HCT116 (cell line): Measurements from ENCODE around the gene MYH10. TPM values are rescaled to one million over a fixed set of nuclear protein-coding genes. Genes with fewer than 3 reads are reported as not detected.

ENCODE experiments used
- ATAC-seq: fragments of 200-7000 bp; cut with Tn5 transposase; 2 replicates; pipeline ENCODE4 v1.9.1; 2020; ENCODE audit warnings: mild to moderate bottlenecking, moderate library complexity
- BruUV-seq: library from RNA; stranded (reverse); fragments of 400-500 nt; replicated peaks from 2 replicates; lab custom pipeline; 2021; lab: Mats Ljungman, UMichigan
- CTCF ChIA-PET: fragments of 300-600 bp; sonication (Branson Sonifier 250); formaldehyde crosslinking; loops from one replicate; lab custom pipeline; 2021; ENCODE audit warnings: antibody characterized with exemption; lab: Charles Lee
- POLR2A ChIA-PET: fragments of 300-600, 350-600 bp; sonication (Branson Sonifier 250); formaldehyde crosslinking; loops from one replicate; lab custom pipeline; 2021; ENCODE audit warnings: antibody characterized with exemption; lab: Charles Lee
- RAD21 ChIA-PET, 2 experiments: fragments of 300-600 bp; sonication (Branson Sonifier 250); formaldehyde crosslinking; loops; one replicate each; lab custom pipeline; 2023; ENCODE audit warnings: low total read pairs in 2 of 2; ENCODE audit not compliant: uncharacterized antibody in 2 of 2, unreplicated experiment in 2 of 2, low non-redundant PET in 1 of 2; lab: Charles Lee
- DNase-seq: peaks from one replicate; pipeline ENCODE4 v3.0.0-alpha.2; 2010; ENCODE audit warnings: low read depth, low spot score
- H2AFZ ChIP-seq: fragments of 200-600 bp; shearing (Covaris generic), sonication (generic); 2 replicates; pipeline ENCODE4 v1.6.1; 2017; ENCODE audit warnings: low read depth, mixed run types, mixed read lengths, antibody characterized with exemption, low read length; ENCODE audit not compliant: poor library complexity, severe bottlenecking
- H3K27ac ChIP-seq: 2 replicates; pipeline ENCODE4 v1.5.1; 2012; ENCODE audit warnings: low read depth, low read length
- H3K27me3 ChIP-seq: fragments of 200-600 bp; sonication (generic); 2 replicates; pipeline ENCODE4 v1.6.1; 2016; ENCODE audit warnings: mixed run types, low read length, mixed read lengths; ENCODE audit not compliant: insufficient read depth
- H3K36me3 ChIP-seq, 2 experiments: fragments of 200-500 bp in 1 of 2; fragments of 200-600 bp in 1 of 2; sonication (Bioruptor generic) in 1 of 2; sonication (generic) in 1 of 2; 2 replicates each; pipeline versions ENCODE4 v1.5.1 to v1.6.1; 2014 to 2016; ENCODE audit warnings: low read length in 2 of 2, inconsistent platforms in 1 of 2, mixed read lengths in 1 of 2, mixed run types in 1 of 2; ENCODE audit not compliant: insufficient read depth in 2 of 2, control insufficient read depth in 1 of 2
- H3K4me1 ChIP-seq, 2 experiments: fragments of 200-600 bp in 1 of 2; sonication (generic) in 1 of 2; 2 replicates each; pipeline versions ENCODE4 v1.5.1 to v1.6.1; 2012 to 2017; ENCODE audit warnings: low read length in 2 of 2, inconsistent platforms in 1 of 2, mild to moderate bottlenecking in 1 of 2, mixed read lengths in 1 of 2, mixed run types in 1 of 2, moderate library complexity in 1 of 2; ENCODE audit not compliant: insufficient read depth in 2 of 2, control insufficient read depth in 1 of 2
- H3K4me2 ChIP-seq: fragments of 200-600 bp; sonication (generic); 2 replicates; pipeline ENCODE4 v1.6.1; 2017; ENCODE audit warnings: mixed run types, low read length, mixed read lengths
- H3K4me3 ChIP-seq, 2 experiments: fragments of 200-600 bp in 1 of 2; sonication (generic) in 1 of 2; replicated peaks in 1 of 2; 2 replicates each; pipeline ENCODE4 v1.5.1; 2011 to 2016; ENCODE audit warnings: low read length in 2 of 2, control low read depth in 1 of 2, low read depth in 1 of 2, mild to moderate bottlenecking in 1 of 2, mixed read lengths in 1 of 2, mixed run types in 1 of 2
- H3K79me2 ChIP-seq: fragments of 200-600 bp; sonication (generic); 2 replicates; pipeline ENCODE4 v1.6.1; 2017; ENCODE audit warnings: mild to moderate bottlenecking, mixed run types, low read length, moderate library complexity, mixed read lengths; ENCODE audit not compliant: insufficient read depth
- H3K9ac ChIP-seq: fragments of 200-600 bp; sonication (generic); 2 replicates; pipeline ENCODE4 v1.6.1; 2016; ENCODE audit warnings: low read length, mixed read lengths
- H3K9me2 ChIP-seq: fragments of 200-600 bp; sonication (generic), shearing (Covaris generic); 2 replicates; pipeline ENCODE4 v1.6.1; 2017; ENCODE audit warnings: mixed run types, mild to moderate bottlenecking, moderate library complexity; ENCODE audit not compliant: insufficient read depth
- H3K9me3 ChIP-seq, 2 experiments: fragments of 200-500 bp in 1 of 2; fragments of 200-600 bp in 1 of 2; sonication (Bioruptor generic) in 1 of 2; sonication (generic) in 1 of 2; 2 replicates each; pipeline ENCODE4 v1.6.1; 2014 to 2017; ENCODE audit warnings: low read length in 2 of 2, mixed read lengths in 2 of 2, inconsistent platforms in 1 of 2, low read depth in 1 of 2, mild to moderate bottlenecking in 1 of 2, mixed run types in 1 of 2, moderate library complexity in 1 of 2; ENCODE audit not compliant: control insufficient read depth in 1 of 2, insufficient read depth in 1 of 2
- H4K20me1 ChIP-seq: fragments of 200-600 bp; sonication (generic), shearing (Covaris generic); 2 replicates; pipeline ENCODE4 v1.6.1; 2017; ENCODE audit warnings: mixed run types, mild to moderate bottlenecking, moderate library complexity; ENCODE audit not compliant: insufficient read depth
- CBX3 ChIP-seq: IDR thresholded peaks from 2 replicates; pipeline ENCODE4 v1.6.1; 2012; ENCODE audit warnings: low read depth
- CTCF ChIP-seq, 3 experiments: fragments of 200-600 bp in 1 of 3; sonication (generic) in 1 of 3; IDR thresholded peaks in 2 of 3; conservative IDR thresholded peaks in 1 of 3; 2 replicates each; pipeline ENCODE4 v1.5.1; 2012 to 2017; ENCODE audit warnings: low read depth in 2 of 3, low read length in 2 of 3, antibody characterized with exemption in 1 of 3, borderline replicate concordance in 1 of 3, control low read depth in 1 of 3, mild to moderate bottlenecking in 1 of 3, mixed read lengths in 1 of 3, mixed run types in 1 of 3, moderate library complexity in 1 of 3; ENCODE audit not compliant: insufficient read depth in 1 of 3
- EGR1 ChIP-seq: IDR thresholded peaks from 2 replicates; pipeline ENCODE4 v1.6.1; 2012; ENCODE audit warnings: low read depth
- ELF1 ChIP-seq: IDR thresholded peaks from 2 replicates; pipeline ENCODE4 v1.6.1; 2012; ENCODE audit warnings: low read depth, borderline replicate concordance
- EZH2phosphoT487 ChIP-seq: fragments of 200-600 bp; IDR thresholded peaks from 2 replicates; pipeline ENCODE4 v1.6.1; 2018; ENCODE audit warnings: antibody characterized with exemption, borderline replicate concordance
- JUND ChIP-seq: IDR thresholded peaks from 2 replicates; pipeline ENCODE4 v1.6.1; 2012
- POLR2AphosphoS5 ChIP-seq: IDR thresholded peaks from 2 replicates; pipeline ENCODE4 v1.6.1; 2011; ENCODE audit warnings: mild to moderate bottlenecking, low read depth, low read length, moderate library complexity
- REST ChIP-seq: IDR thresholded peaks from 2 replicates; pipeline ENCODE4 v1.6.1; 2012; ENCODE audit warnings: low read depth
- SRF ChIP-seq: IDR thresholded peaks from 2 replicates; pipeline ENCODE4 v1.6.1; 2012; ENCODE audit warnings: low read depth
- TCF7L2 ChIP-seq: IDR thresholded peaks from 2 replicates; pipeline ENCODE4 v1.7.0; 2011; ENCODE audit warnings: borderline replicate concordance, inconsistent platforms; ENCODE audit not compliant: insufficient read depth, insufficient read length; ENCODE audit errors: extremely low read depth
- YY1 ChIP-seq: IDR thresholded peaks from 2 replicates; pipeline ENCODE4 v1.6.1; 2011; ENCODE audit warnings: low read length, low read depth, moderate library complexity, mild to moderate bottlenecking; ENCODE audit not compliant: insufficient replicate concordance; ENCODE audit errors: extremely low read depth
- ZBTB33 ChIP-seq: IDR thresholded peaks from 2 replicates; pipeline ENCODE4 v1.6.1; 2011; ENCODE audit warnings: mild to moderate bottlenecking, low read length, moderate library complexity; ENCODE audit not compliant: insufficient replicate concordance; ENCODE audit errors: extremely low read depth
- ZFX ChIP-seq: fragments of 450-650 bp; IDR thresholded peaks from 2 replicates; pipeline ENCODE4 v1.6.1; 2017
- intact Hi-C: fragments of 100-400 bp; cut with micrococcal nuclease; formaldehyde crosslinking; loops from 2 replicates; pipeline ENCODE4 v1.10.0; 2022
- total RNA-seq: library from RNA; stranded (reverse); gene quantifications from one replicate; pipeline ENCODE4 v1.2.1, GENCODE V29; 2021; ENCODE audit not compliant: unreplicated experiment

Gene MYH10
- total RNA-seq, 1 experiment from 2014 or later, result 39.2 TPM

GRCh38 chr17:8469964-8470363, 160.6 kb downstream of the MYH10 start:
- H3K4me2 ChIP-seq, result no peak overlapping the region
- no peaks in the 10 kb centered on the region for H3K9me2 ChIP-seq
- ATAC-seq (no peak), DNase-seq (no peak)
- no peaks in the 10 kb centered on the region for H3K27me3 ChIP-seq
- H3K4me3 ChIP-seq, result no peak overlapping the region
- H3K79me2 ChIP-seq, result peaks cover 20% of the 10 kb centered on the region; the same call in 1 of the 2 replicates
- RAD21 ChIA-PET, result no interaction called here
- POLR2A ChIA-PET, result no interaction called here
- no TSS peak for BruUV-seq
- CTCF ChIA-PET, result no interaction called here
- H3K9me3 ChIP-seq, result no peaks in the 10 kb centered on the region
- H4K20me1 ChIP-seq, result no peaks in the 10 kb centered on the region
- H3K36me3 ChIP-seq, result peaks cover 18 to 30% of the 10 kb centered on the region in 2 experiments
- TF ChIP-seq YY1, result no peak
- TF ChIP-seq EZH2phosphoT487, result no peak
- TF ChIP-seq CBX3, result no peak
- TF ChIP-seq ELF1, result no peak
- TF ChIP-seq TCF7L2, result no peak
- TF ChIP-seq ZFX, result no peak
- TF ChIP-seq CTCF (IDR thresholded peaks at IDR 0.05 in 2 of 3, conservative IDR thresholded peaks at IDR 0.05 in 1 of 3; ENCODE audit: borderline replicate concordance in 1 of 3, insufficient read depth in 1 of 3, low read depth in 2 of 3, low read length in 2 of 3), result no peak
- no peak for TF ChIP-seq JUND
- TF ChIP-seq SRF, result no peak
- no peak for TF ChIP-seq POLR2AphosphoS5
- TF ChIP-seq ZBTB33, result no peak
- TF ChIP-seq EGR1, result no peak
- no peak for TF ChIP-seq REST
- intact Hi-C loops, result no loop called here
- no peak overlapping the region for H2AFZ ChIP-seq
- no peak overlapping the region for H3K9ac ChIP-seq
- no peaks in the 10 kb centered on the region for H3K4me1 ChIP-seq
- no peak overlapping the region for H3K27ac ChIP-seq
